NK-92 (cell line): ENCODE results near the gene ZNF205.
"Not testable (repeated sequence)": the region's sequence is repeated elsewhere in the genome, so short reads cannot be mapped to it uniquely, and the experiment has no call there.

Experiments used
- DNase-seq: peaks from one replicate; lab custom pipeline; 2025; ENCODE audit not compliant: unreplicated experiment; lab: John Stamatoyannopoulos, UW

The ZNF205 gene

DNA sequence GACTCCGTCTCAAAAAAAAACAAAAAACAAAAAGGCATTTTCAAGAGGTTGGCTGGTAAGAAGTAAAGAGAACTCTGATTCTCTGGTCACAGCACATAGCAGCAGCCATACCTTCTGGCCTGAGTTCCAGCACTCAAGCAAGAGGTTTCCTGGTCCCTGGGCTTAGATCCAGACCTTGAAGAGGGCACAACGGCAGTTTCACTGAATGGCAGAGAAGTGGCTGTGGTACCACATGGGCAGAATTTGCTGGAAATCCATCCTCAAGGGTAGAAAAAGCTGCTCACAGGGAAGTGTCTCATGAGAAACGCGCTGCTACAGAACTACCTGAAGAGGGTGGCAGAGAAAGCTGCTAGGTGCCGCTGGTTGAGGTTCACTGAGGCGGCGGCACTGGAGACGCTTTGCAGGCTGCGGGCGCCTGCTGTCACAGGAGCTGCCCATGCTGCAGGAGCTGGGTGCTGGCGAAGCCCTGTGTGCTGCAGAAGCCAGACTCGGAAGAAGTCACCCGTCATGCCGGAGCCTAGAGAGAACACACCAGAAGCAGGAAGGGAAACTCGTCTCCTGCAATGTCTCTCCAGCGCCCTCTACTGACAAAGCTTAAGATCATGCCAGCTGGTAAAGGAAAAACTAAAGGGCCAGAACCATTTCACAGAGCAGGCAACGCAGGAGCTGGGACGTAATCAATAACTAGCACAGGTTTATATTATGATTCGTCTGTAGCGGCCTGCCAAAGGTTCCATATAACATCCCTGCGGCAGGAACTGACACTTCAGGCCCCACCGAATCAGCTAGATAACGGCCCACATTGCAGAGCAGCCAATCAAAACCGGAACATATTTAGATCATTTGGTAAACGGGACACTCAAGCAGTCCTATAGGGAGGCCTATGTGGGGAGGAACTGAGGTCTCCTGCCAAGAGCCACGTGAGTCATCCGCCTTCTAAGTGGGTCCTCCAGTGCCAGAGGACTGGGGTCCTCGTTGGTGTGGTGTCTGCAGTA, 17.0 kb downstream of the ZNF205 start:
- peak; percentile 42 for DNase-seq

GRCh38 chr16:3131755-3132377, 19.5 kb downstream of the ZNF205 start:
- no peak for DNase-seq

- no peak for DNase-seq
These were observed 21.5 kb downstream of the ZNF205 start for GRCh38 chr16:3133844-3134243.

DNA sequence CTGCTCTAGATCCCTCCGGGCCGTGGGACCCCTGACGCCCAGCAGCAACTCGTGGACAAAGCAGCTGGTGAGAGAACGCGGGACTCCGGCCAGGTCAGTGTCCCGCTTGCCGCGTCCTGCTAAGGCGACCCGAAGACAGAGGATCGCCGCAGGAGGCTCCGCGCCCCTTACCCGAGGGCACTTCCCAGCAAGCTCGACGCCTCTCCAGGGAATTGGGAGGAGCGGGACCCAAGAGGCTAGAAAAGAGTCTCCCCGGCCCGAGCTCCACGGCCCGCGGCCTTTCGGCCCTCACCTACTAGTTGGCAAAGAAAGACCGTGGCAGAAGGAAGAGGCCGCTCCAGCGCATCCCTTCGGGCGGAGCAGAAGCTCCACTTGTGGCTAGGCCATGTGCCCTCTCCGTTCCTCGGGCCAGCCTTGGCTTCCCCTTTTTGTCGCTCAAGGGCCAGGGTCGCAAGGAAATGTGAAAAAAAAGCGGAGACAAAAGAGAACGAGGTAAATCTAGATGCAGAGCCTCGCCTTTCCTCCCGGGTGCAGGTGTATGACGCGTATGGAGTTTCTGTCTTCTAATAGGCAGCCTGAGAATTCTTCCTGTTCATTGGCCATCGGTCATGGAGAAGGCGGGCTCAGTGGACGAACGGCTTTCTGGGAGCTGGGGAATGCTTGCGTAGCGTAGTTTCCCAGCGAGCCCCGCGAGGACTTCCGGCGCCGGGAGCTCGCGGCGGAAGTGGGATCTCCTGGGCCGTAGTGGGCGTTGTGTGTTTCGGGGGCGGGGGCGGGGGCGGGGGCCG, 22.1 kb downstream of the ZNF205 start, which contains the start of gene ZNF213:
TSS of gene ZNF213 (plus strand) at position 692 of the 788 bp plus-strand sequence. CDS start 2,252 bp downstream, outside the sequence.
- peak; percentile 60 for DNase-seq

- DNase-seq, result no peak
These were observed 22.8 kb downstream of the ZNF205 start for GRCh38 chr16:3135126-3135715.

DNA sequence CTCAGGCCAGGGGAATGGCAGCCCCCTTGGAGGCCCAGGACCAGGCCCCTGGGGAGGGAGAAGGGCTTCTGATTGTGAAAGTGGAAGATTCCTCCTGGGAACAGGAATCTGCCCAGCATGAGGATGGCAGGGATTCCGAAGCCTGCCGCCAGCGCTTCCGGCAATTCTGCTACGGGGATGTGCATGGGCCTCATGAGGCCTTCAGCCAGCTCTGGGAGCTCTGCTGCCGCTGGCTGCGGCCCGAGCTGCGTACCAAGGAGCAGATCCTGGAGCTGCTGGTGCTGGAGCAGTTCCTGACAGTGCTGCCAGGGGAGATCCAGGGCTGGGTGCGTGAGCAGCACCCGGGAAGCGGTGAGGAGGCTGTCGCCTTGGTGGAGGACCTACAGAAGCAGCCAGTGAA, 24.9 kb downstream of the ZNF205 start:
- DNase-seq, result no peak

DNA sequence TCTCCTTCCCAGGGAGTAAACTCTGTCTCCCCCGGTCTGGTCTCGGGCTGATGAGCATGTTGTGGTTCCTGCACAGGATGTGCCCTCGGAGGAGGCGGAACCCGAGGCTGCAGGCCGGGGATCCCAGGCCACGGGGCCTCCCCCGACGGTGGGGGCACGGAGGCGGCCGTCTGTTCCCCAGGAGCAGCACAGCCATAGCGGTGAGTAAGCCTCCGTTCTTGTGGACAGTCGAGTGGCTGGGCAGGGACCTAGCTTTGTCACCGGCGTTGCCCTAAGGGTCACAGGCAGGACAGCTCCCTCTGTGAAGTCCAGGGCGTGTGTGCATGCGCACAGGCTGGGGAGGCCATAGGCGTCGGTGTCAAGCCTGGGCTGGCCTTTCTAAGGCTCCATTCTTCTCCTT, 26.0 kb downstream of the ZNF205 start:
- no peak for DNase-seq

DNA sequence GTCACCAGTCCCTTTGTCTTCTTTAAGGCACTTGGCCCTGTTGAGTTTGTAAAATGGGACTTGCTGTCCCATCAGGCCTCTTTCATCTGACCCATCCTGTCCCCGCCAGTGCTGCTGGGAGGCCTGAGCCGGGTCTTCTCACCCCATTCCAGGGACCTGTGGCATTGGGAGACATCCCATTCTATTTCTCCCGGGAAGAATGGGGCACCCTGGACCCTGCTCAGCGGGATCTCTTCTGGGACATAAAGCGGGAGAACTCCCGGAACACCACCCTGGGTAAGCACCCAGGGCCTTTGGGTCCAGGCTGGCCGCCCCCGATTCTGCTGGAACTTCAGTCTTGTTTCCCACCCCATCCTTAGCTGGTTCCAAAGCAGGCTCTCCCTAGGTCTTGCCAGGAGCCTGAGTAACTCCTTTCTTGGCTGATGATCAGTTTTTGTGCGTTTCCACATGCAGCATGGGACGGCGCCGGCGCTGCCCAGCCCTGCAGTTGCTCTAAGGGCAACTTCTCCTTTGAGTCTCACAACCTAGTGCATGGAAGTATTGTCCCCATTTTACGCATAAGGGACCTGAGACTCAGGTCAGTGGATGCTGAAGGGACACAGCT, 26.5 kb downstream of the ZNF205 start:
- no peak for DNase-seq

DNA sequence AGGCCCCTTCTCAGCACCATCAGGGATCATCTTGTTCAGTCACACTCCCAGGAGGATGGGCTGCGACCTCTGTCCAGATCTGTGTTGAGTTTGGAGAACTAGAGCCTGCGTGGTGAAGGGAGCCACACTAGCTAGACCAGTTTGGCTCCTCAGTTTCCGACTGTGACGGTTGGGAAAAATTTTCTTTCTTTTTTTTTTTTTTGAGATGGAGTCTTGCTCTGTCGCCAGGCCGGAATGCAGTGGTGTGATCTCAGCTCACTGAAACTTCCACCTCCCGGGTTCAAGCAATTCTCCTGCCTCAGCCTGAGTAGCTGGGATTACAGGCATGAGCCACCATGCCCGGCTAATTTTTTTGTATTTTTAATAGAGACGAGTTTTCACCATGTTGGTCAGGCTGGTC, 27.2 kb downstream of the ZNF205 start:
- DNase-seq, result not testable (repeated sequence)

GRCh38 chr16:3140603-3141427, 28.4 kb downstream of the ZNF205 start:
- DNase-seq, result no peak

DNA sequence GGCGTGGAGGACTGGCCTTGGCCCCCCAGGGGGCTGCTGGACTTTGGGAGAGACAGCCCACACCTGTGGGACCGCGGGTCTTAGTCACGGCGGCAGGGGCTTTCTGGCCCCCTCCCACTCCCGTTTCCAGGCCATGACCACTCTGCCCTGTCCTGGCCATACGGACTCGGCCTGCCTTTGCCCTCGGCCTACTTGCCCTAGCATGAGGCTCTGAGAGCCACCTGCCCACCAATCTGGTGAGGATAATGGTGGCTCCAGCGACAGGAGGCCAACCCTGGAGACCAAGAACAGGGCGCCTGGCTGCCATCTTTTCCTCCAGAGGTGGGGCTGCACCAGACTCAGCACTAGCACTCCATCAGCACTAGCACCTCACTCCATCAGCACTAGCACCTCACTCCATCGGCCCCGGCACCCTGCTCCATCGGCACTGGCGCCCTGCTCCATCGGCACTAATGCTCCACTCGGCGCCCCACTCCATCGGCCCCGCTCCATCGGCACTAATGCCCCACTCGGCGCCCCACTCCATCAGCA, 29.5 kb downstream of the ZNF205 start:
- no peak for DNase-seq

GRCh38 chr16:3142327-3142726, 29.9 kb downstream of the ZNF205 start:
- DNase-seq, result no peak

DNA sequence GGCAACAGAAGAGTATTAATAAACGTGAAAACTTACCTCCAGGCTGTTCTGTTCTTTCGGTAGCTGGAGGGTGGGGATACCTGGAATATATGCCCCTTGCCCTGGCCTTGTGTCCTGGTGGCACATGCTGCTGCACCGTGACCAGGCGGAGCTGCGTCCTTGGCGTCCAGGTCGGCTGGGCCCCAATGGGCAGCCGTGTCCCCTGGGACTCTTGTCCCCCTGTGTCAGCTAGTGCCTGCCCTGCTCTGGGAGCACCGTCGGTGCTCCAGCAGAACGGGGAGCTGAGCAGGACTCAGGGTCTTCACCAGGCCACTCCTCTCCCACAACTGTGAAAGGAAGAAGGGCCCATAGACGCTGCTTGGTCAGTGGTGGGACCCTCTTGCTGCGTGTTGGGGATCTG, 30.4 kb downstream of the ZNF205 start:
- no peak for DNase-seq

GRCh38 chr16:3143189-3143588, 30.8 kb downstream of the ZNF205 start:
- DNase-seq, result no peak

DNA sequence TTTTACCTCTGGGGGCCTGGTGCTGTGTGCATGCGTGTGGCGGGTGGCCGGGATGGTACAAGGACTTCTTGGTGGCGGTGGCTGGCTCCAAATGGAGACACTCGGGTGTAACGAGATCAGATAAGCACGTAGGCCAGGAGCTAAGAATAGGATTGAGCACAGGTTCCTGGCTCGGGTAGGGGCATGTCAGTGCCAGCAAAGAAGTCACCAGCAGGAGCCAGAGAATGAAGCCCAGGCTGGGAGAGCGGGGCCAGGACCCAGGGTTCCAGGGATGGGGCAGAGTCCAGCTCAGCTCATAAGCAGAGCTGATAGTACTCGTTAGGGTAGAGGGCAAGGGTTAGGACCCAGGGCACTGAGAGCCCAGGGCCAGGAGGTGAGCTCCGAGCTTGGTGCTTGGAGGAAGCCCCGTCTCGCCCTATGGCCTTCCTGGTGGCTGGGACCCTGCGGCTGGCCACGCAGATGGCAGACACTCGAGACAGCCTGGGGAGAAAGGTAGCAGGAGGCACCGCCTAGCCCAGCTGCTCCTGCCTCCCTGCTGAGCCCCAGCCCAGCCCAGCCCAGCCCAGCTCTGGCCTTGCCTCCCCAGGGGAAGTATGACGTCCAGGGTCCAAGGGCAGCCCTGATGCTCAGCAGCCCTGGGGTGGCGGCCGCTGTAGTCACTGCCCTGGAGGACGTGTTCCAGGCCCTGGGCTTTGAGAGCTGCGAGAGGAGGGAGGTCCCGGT, 31.4 kb downstream of the ZNF205 start:
- DNase-seq, result no peak

DNA sequence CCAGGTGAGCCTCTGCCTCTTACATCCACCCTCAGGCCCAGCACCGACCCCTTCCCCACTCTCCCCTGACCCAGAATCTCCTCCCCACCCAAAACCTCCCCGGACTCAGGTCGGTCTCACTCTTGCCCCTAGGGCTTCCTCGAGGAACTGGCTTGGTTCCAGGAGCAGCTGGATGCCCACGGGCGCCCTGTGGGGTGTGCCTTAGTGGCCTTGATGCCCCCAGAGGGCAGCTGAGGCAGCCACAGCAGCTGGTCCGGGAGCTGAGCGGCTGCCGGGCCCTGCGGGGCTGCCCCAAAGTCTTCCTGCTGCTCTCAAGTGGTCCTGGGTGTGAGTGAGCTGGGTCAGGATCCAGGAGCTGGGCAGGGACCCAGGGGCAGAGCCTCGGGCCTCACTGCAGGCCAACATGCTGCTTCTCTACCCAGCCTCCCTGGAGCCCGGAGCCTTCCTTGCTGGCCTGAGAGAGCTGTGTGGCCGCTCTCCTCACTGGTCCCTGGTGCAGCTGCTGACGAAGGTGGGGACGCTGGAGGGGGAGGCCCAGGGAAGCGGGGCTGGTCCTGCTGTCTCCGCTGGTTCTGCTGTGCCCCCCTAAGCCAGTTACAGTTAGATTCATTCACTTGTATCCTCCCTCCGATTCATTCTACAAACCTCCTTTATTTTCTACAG, 32.1 kb downstream of the ZNF205 start:
- DNase-seq, result no peak

DNA sequence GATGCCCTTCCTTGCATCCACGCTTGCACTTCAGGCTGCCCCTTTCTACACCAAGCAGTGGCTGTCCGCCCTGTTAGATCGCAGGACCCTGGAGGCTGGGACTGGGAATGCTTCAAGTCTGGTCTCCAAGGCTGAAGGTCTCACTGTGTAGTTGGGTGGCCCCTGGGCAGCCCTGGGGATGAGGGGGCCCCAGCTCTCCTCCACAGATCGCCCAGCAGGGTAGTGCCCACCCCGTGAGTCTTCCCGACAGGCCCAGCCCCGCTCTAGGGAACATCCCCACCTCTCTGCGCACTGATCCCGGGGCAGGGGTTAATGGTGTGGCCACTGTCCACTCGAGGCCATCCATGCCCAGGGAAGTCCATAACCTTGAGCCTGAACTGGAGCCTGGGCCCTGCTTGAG, 32.8 kb downstream of the ZNF205 start:
- no peak for DNase-seq

DNA sequence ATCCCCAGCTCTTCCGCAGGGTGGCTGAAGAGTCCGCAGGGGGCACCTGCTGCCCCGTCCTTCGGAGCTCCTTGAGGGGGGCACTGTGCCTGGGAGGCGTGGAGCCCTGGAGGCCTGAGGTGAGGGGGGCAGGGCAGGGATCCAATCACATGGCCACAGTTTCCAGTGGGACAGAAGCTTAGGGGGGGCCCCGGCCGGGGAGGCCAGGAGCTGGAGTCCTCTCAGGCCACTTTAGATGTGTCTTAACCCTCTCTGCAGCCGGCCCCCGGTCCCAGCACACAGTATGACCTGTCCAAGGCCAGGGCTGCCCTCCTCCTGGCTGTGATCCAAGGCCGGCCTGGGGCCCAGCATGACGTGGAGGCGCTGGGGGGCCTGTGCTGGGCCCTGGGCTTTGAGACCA, 33.3 kb downstream of the ZNF205 start:
- no peak for DNase-seq
